Skeletal muscle tissue (tissue), 4 donors: Measurements from ENCODE around the gene CYP4F3. TPM values are rescaled to one million over a fixed set of nuclear protein-coding genes. Genes with fewer than 3 reads are reported as not detected.

ENCODE experiments used
- H3K27ac ChIP-seq: one replicate; pipeline ENCODE4 v1.7.0; 2013; ENCODE audit warnings: mild to moderate bottlenecking, low read depth, low read length, inconsistent platforms
- H3K27me3 ChIP-seq, 3 donors: one replicate each; pipeline ENCODE4 v1.7.0; 2013; ENCODE audit warnings: low read length in 3 of 3; ENCODE audit not compliant: control insufficient read depth in 3 of 3, insufficient read depth in 3 of 3
- H3K36me3 ChIP-seq, 3 donors: one replicate each; pipeline ENCODE4 v1.7.0; 2013; ENCODE audit warnings: low read length in 3 of 3; ENCODE audit not compliant: control insufficient read depth in 3 of 3, insufficient read depth in 3 of 3
- H3K4me1 ChIP-seq, 3 donors: one replicate each; pipeline ENCODE4 v1.7.0; 2013; ENCODE audit warnings: low read length in 3 of 3, mild to moderate bottlenecking in 3 of 3; ENCODE audit not compliant: control insufficient read depth in 3 of 3, insufficient read depth in 3 of 3
- H3K4me3 ChIP-seq, 3 donors: one replicate each; pipeline ENCODE4 v1.7.0; 2013; ENCODE audit warnings: low read length in 3 of 3
- H3K9ac ChIP-seq, 3 donors: one replicate each; pipeline ENCODE4 v1.7.0; 2013; ENCODE audit warnings: low read length in 3 of 3, mild to moderate bottlenecking in 3 of 3, moderate library complexity in 2 of 3, low read depth in 1 of 3
- H3K9me3 ChIP-seq, 3 donors: one replicate each; pipeline ENCODE4 v1.7.0; 2013; ENCODE audit warnings: low read length in 3 of 3; ENCODE audit not compliant: control insufficient read depth in 3 of 3
- total RNA-seq: library from RNA; depleted of rRNA; stranded (reverse); fragments of >200 nt; gene quantifications from one replicate; pipeline ENCODE4 v1.2.3, GENCODE V29; 2014
- donor health status: Osteomylitis.

CYP4F3 gene
- total RNA-seq, 1 donor from 2014 or later, result 0.52 TPM

DNA sequence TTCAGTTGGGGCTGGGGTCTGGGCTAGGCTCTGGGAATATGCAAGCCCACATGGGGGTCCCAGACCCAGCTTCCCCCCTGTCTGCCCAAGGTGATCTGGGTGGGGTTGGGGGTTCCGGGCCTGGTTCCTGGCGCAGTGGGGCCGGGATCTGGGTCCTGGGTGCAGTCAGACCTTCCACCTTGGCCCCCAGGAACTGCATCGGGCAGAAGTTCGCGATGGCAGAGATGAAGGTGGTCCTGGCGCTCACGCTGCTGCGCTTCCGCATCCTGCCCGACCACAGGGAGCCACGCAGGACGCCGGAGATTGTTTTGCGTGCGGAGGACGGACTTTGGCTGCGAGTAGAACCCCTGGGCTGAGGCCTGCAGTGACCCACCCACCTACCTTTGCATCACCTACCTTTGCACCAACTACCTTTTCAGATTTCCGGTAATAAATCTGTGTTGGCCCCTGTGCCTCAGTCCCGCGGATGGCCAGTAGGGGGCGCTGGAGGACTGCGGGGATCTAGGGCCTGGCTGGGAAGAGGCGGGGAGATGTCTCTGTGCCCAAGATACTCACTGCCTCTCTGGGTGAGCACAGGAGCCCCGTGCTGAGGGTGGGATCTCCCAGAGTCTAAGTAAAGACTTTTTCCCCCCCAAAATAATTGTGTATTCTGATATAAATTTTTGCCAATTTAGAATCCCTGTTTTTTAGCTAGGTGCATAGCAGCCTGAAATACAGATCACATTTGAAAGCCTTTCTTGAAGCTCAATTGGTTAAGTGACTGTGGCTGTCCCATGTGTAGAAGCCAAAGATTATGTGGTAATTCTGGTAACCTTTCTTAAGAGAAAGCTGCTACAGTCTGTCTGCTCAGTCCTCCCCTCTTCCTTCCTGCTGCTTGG, 11.5 kb upstream of the CYP4F3 start:
- H3K27ac ChIP-seq, result no peak overlapping the region
- no peaks in the 10 kb centered on the region for H3K36me3 ChIP-seq
- no peaks in the 10 kb centered on the region for H3K4me1 ChIP-seq
- peaks cover 0 to 2% (median 0%) of the 10 kb centered on the region in 3 donors for H3K9me3 ChIP-seq
- no peak overlapping the region for H3K9ac ChIP-seq
- H3K27me3 ChIP-seq, result peaks cover 8 to 12% (median 9%) of the 10 kb centered on the region in 3 donors
- H3K4me3 ChIP-seq, result no peak overlapping the region

DNA sequence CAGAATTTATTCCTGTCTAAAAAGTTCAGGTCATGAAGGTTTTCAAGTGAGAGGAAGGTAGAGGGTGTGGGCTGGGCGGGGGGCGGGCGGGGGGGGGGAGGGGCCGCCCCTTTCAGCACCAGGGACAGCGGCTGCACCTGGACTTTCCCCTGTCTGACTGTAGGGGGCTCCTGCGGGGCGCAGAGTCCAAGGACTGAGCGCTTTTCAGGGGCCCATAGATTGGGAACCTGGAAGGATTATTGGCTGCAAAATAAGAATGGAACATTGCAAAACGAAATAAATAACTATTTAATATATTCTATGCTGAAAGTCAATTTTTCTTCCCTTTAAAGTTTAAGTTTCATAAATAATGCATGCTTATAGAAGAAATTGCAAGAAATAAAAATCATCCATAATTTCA, 8.9 kb upstream of the CYP4F3 start:
- no peak overlapping the region for H3K4me3 ChIP-seq
- no peaks in the 10 kb centered on the region for H3K4me1 ChIP-seq
- no peak overlapping the region for H3K9ac ChIP-seq
- H3K9me3 ChIP-seq, result peaks cover 0 to 2% (median 0%) of the 10 kb centered on the region in 3 donors
- peaks cover 9 to 18% (median 11%) of the 10 kb centered on the region in 3 donors for H3K27me3 ChIP-seq
- H3K27ac ChIP-seq, result no peak overlapping the region
- no peaks in the 10 kb centered on the region for H3K36me3 ChIP-seq

DNA sequence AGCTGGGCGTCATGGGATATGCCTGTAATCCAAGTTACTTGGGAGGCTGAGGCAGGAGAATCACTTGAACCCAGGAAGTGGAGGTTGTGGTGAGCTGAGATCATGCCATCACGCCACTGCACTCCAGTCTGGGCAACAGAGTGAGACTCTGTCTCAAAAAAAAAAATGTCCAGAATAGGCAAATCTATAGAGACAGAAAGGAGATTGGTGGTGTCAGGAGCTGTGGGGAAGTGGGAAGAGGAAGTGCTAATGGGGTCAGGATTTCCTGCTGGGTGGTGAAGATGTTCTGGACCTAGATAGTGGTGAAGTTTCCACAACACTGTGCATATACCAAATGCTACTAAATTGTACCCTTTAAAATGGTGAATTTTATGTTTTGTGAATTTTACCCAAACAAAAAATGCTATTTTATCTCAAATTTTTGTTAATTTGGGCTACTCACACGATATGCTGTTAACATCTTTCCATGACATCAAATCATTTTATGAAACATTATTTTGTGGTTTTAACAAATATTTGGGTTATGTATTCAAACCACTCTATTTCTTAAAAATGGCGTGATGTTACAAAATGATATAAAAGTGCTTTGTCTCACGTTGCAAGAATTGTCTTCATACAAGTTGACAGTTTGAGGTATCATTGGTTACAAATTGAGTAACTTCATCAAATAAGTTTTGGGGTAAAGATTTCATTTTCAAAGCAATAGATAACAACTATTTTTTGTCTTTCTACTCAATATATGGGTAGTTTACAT, 7.4 kb upstream of the CYP4F3 start:
- Histone ChIP-seq H3K36me3 (no peaks in the 10 kb centered on the region), H3K4me3 (no peak overlapping the region), H3K9ac (no peak overlapping the region), H3K27me3 (peaks cover 8 to 18% (median 8%) of the 10 kb centered on the region in 3 donors), H3K9me3 (no peaks in the 10 kb centered on the region), H3K4me1 (no peaks in the 10 kb centered on the region), H3K27ac (no peak overlapping the region)

GRCh38 chr19:15634105-15634504, 6.6 kb upstream of the CYP4F3 start:
- no peaks in the 10 kb centered on the region for H3K36me3 ChIP-seq
- no peaks in the 10 kb centered on the region for H3K4me1 ChIP-seq
- H3K27me3 ChIP-seq, result peaks cover 2 to 12% (median 5%) of the 10 kb centered on the region in 3 donors
- H3K4me3 ChIP-seq, result no peak overlapping the region
- H3K27ac ChIP-seq, result no peak overlapping the region
- H3K9me3 ChIP-seq, result no peaks in the 10 kb centered on the region
- no peak overlapping the region for H3K9ac ChIP-seq

DNA sequence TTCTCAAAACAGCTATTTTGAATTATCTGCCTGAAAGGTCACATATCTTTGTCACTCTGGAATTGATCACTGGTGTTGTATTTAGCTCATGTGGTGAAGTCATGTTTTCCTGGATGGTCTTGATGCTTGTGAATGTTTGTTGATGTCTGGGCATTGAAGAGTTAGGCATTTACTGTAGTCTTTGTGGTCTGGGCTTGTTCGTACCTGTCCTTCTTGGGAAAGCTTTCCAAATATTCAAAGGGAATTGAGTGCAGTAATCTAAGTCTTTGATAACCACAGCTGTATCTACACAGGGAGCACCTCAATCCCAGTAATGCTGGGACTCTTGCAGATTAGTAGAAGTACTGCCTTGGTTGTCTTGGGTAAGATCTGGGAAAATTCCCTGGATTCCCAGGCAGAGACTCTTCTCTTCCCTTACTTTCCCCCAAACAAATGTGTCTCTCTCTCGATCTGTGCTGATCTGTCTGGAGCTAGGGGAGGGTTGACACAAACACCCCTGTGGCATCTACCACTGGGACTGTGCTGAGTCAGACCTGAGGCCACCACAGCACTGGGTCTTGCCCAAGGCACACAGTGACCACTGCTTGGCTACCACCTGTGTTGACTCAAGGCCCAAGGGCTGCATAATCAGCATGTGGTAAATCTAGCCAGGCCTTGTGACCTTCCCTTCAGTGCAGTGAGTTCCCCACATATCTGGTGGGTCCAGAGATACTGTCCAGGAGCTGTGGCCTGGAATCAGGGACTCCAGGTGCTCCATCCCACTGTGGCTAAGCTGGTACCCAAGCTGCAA, 5.5 kb upstream of the CYP4F3 start:
- H3K4me1 ChIP-seq, result no peaks in the 10 kb centered on the region
- H3K9ac ChIP-seq, result no peak overlapping the region
- H3K9me3 ChIP-seq, result no peaks in the 10 kb centered on the region
- H3K27ac ChIP-seq, result no peak overlapping the region
- no peaks in the 10 kb centered on the region for H3K36me3 ChIP-seq
- H3K4me3 ChIP-seq, result no peak overlapping the region
- peaks cover 0 to 11% (median 3%) of the 10 kb centered on the region in 3 donors for H3K27me3 ChIP-seq

GRCh38 chr19:15636026-15636425, 4.7 kb upstream of the CYP4F3 start:
- no peaks in the 10 kb centered on the region for H3K4me1 ChIP-seq
- H3K9ac ChIP-seq, result no peak overlapping the region
- no peaks in the 10 kb centered on the region for H3K9me3 ChIP-seq
- H3K4me3 ChIP-seq, result no peak overlapping the region
- H3K27ac ChIP-seq, result no peak overlapping the region
- H3K36me3 ChIP-seq, result no peaks in the 10 kb centered on the region
- H3K27me3 ChIP-seq, result peaks cover 0 to 6% (median 3%) of the 10 kb centered on the region in 3 donors

GRCh38 chr19:15639596-15639995, 1.1 kb upstream of the CYP4F3 start:
- no peak overlapping the region for H3K27ac ChIP-seq
- no peak overlapping the region for H3K4me3 ChIP-seq

DNA sequence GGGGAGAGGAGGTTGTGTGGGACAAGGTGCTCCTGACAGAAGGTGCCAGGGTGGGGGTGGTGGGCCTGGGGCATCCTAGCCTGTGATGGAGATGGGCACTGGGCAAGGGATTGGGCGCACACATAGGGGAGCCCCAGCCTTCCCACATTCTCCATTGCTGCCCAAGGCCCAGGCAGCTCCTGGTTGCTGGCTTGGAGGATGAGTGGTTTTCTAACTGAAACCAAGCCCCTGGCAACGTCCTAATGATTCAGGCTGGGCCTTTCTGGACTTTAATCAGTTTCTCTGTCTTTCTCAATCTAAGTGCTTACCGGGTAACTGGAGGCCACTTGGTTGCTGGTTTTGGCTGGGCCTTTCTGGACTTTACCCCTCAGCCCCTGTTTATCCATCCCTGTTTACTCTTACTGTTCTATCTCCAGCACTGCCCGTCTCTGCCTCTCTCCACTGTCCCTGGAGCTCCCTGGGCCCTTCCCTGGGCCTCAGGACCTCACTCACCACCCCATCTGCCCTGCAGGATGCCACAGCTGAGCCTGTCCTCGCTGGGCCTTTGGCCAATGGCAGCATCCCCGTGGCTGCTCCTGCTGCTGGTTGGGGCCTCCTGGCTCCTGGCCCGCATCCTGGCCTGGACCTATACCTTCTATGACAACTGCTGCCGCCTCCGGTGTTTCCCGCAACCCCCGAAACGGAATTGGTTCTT, 354 bp downstream of the CYP4F3 start:
- Histone ChIP-seq H3K27ac (no peak overlapping the region), H3K27me3 (peaks cover 0 to 3% (median 0%) of the 10 kb centered on the region in 3 donors), H3K4me3 (no peak overlapping the region)

More at GRCh38 chr19:15639596-15639995, 1.1 kb upstream of the CYP4F3 start:
- Histone ChIP-seq H3K27me3 (peaks cover 0 to 6% (median 3%) of the 10 kb centered on the region in 3 donors), H3K9ac (no peak overlapping the region), H3K4me1 (no peaks in the 10 kb centered on the region), H3K9me3 (no peaks in the 10 kb centered on the region), H3K36me3 (no peaks in the 10 kb centered on the region)

GRCh38 chr19:15641901-15642491, 1.3 kb downstream of the CYP4F3 start:
- peaks cover 0 to 4% (median 2%) of the 10 kb centered on the region in 3 donors for H3K27me3 ChIP-seq
- no peak overlapping the region for H3K4me3 ChIP-seq
- no peak overlapping the region for H3K27ac ChIP-seq
- peaks cover 0 to 4% (median 2%) of the 10 kb centered on the region in 3 donors for H3K9me3 ChIP-seq
- H3K36me3 ChIP-seq, result no peaks in the 10 kb centered on the region
- no peak overlapping the region for H3K9ac ChIP-seq
- no peaks in the 10 kb centered on the region for H3K4me1 ChIP-seq

More for the DNA sequence above, 354 bp downstream of the CYP4F3 start:
- H3K9me3 ChIP-seq, result no peaks in the 10 kb centered on the region
- no peaks in the 10 kb centered on the region for H3K4me1 ChIP-seq
- H3K9ac ChIP-seq, result no peak overlapping the region
- H3K36me3 ChIP-seq, result no peaks in the 10 kb centered on the region
